ENCODE measurements around the gene GPR32. TPM values are rescaled to one million over a fixed set of nuclear protein-coding genes. Genes with fewer than 3 reads are reported as not detected.

The GPR32 gene
- total and polyA plus RNA-seq, 2 of the 8 experiments (the other 6 are each of a cell fraction or from before 2014, with no cell fraction given): not detected

GRCh38 chr19:50794074-50794875 is 24.0 kb downstream of the GPR32 start (continued):
- TF ChIP-seq SIRT6 (IDR thresholded peaks at IDR 0.05; ENCODE audit: low read length) (no peak), TAF1 (IDR thresholded peaks at IDR 0.05; ENCODE audit: low read depth, low read length) (no peak), NRF1 (IDR thresholded peaks at IDR 0.05; ENCODE audit: low read depth, low read length) (no peak), ATF2 (IDR thresholded peaks at IDR 0.05; ENCODE audit: low read length) (peak; percentile 21; the same call in 1 of the 2 replicates), TEAD4 (IDR thresholded peaks at IDR 0.05; ENCODE audit: low read depth, low read length) (no peak), POLR2A (IDR thresholded peaks at IDR 0.05; ENCODE audit: control extremely low read depth in 1 of 2, low read depth in 2 of 2, low read length in 2 of 2) (peak; percentile 64 to 80), POU5F1 (IDR thresholded peaks at IDR 0.05; ENCODE audit: low read depth, low read length) (no peak), SP1 (IDR thresholded peaks at IDR 0.05; ENCODE audit: low read depth, low read length) (no peak), TAF7 (optimal IDR thresholded peaks at IDR 0.05; ENCODE audit: borderline replicate concordance, low read depth, low read length) (peak; percentile 61), CHD2 (IDR thresholded peaks at IDR 0.05; ENCODE audit: low read length) (peak; percentile 11; the same call in 1 of the 2 replicates), POLR2AphosphoS5 (IDR thresholded peaks at IDR 0.05; ENCODE audit: low read depth, low read length) (peak; percentile 82; the same call in 1 of the 2 replicates), CREB1 (IDR thresholded peaks at IDR 0.05) (no peak), BCL11A (IDR thresholded peaks at IDR 0.05; ENCODE audit: low read depth in 2 of 2, low read length in 2 of 2) (no peak), HDAC6 (IDR thresholded peaks at IDR 0.05; ENCODE audit: low read depth, low read length) (no peak), CEBPB (IDR thresholded peaks at IDR 0.05; ENCODE audit: low read depth, low read length) (no peak), YY1 (IDR thresholded peaks at IDR 0.05; ENCODE audit: low read depth, low read length) (0 out of 2 replicates have a peak, but pooled peaks have one; percentile 14), GABPA (IDR thresholded peaks at IDR 0.05; ENCODE audit: borderline replicate concordance, insufficient read depth, low read length) (no peak)
